Measurements from ENCODE around the gene GRM7.

Gene GRM7

GRCh38 chr3:7740458-7740857 is 879.5 kb downstream of the GRM7 start:
- DNase-seq, result no peak

GRCh38 chr3:7744850-7745249 is 883.9 kb downstream of the GRM7 start:
- no peak for DNase-seq

GRCh38 chr3:7745711-7746110 is 884.8 kb downstream of the GRM7 start:
- DNase-seq, result no peak

- peak; percentile 80 for DNase-seq
Measured at GRCh38 chr3:7749931-7750695, 889.2 kb downstream of the GRM7 start.

GRCh38 chr3:7752005-7752404 is 891.1 kb downstream of the GRM7 start:
- no peak for DNase-seq

- DNase-seq, result no peak
Measured at GRCh38 chr3:7754653-7755441, 893.9 kb downstream of the GRM7 start.

GRCh38 chr3:7759630-7760029 is 898.7 kb downstream of the GRM7 start:
- DNase-seq, result no peak

- DNase-seq, result no peak
Measured at GRCh38 chr3:7760718-7761117, 899.8 kb downstream of the GRM7 start.

GRCh38 chr3:7764115-7764514 is 903.2 kb downstream of the GRM7 start:
- no peak for DNase-seq

- DNase-seq, result no peak
Measured at GRCh38 chr3:7766530-7766929, 905.6 kb downstream of the GRM7 start.

GRCh38 chr3:7779331-7779730 is 918.4 kb downstream of the GRM7 start:
- no peak for DNase-seq

GRCh38 chr3:7781395-7781794 is 920.5 kb downstream of the GRM7 start:
- no peak for DNase-seq

- DNase-seq, result peak; percentile 33
Measured at GRCh38 chr3:7787871-7788828, 927.2 kb downstream of the GRM7 start.

- DNase-seq, result peak; percentile 2
Measured at GRCh38 chr3:7788881-7789280, 928.0 kb downstream of the GRM7 start.

GRCh38 chr3:7789324-7789723 is 928.4 kb downstream of the GRM7 start:
- DNase-seq, result no peak

GRCh38 chr3:7790141-7790540 is 929.2 kb downstream of the GRM7 start:
- DNase-seq, result no peak
